Loucy (cell line): ENCODE data around the gene RNF149.

Experiments
- H2AFZ ChIP-seq: fragments of 200-600 bp; sonication (generic); 2 replicates; pipeline ENCODE4 v1.6.0; 2016; ENCODE audit warnings: antibody characterized with exemption, mild to moderate bottlenecking, low read length, moderate library complexity
- H3F3A ChIP-seq: fragments of 200-600 bp; 2 replicates; pipeline ENCODE4 v1.6.0; 2016; ENCODE audit warnings: antibody characterized with exemption, low read depth, mild to moderate bottlenecking
- H3K27me3 ChIP-seq: fragments of 200-600 bp; sonication (generic); 2 replicates; pipeline ENCODE4 v1.6.1; 2014; ENCODE audit warnings: low read length, mild to moderate bottlenecking; ENCODE audit not compliant: insufficient read depth, poor library complexity, severe bottlenecking
- H3K36me3 ChIP-seq: fragments of 200-600 bp; sonication (generic); 2 replicates; pipeline ENCODE4 v1.6.1; 2016; ENCODE audit warnings: low read length; ENCODE audit not compliant: insufficient read depth
- H3K4me1 ChIP-seq: fragments of 200-600 bp; sonication (generic); 2 replicates; pipeline ENCODE4 v1.5.1; 2014; ENCODE audit warnings: low read length, mild to moderate bottlenecking; ENCODE audit not compliant: insufficient read depth, poor library complexity, severe bottlenecking
- H3K4me2 ChIP-seq: fragments of 200-600 bp; sonication (generic); 2 replicates; pipeline ENCODE4 v1.6.0; 2014; ENCODE audit warnings: antibody characterized with exemption, low read length, low read depth, mild to moderate bottlenecking; ENCODE audit not compliant: poor library complexity, severe bottlenecking
- H3K4me3 ChIP-seq: fragments of 200-600 bp; sonication (generic); 2 replicates; pipeline ENCODE4 v1.5.1; 2014; ENCODE audit warnings: low read length, mild to moderate bottlenecking, mixed read lengths; ENCODE audit not compliant: poor library complexity, severe bottlenecking
- H3K79me2 ChIP-seq: fragments of 200-600 bp; sonication (generic); 2 replicates; pipeline ENCODE4 v1.6.1; 2014; ENCODE audit warnings: low read length; ENCODE audit not compliant: insufficient read depth
- H3K9ac ChIP-seq: fragments of 200-600 bp; sonication (generic); 2 replicates; pipeline ENCODE4 v1.6.0; 2014; ENCODE audit warnings: mild to moderate bottlenecking, low read depth, low read length, moderate library complexity; ENCODE audit not compliant: poor library complexity, severe bottlenecking
- H3K9me2 ChIP-seq: fragments of 200-600 bp; sonication (generic); replicated peaks from 2 replicates; pipeline ENCODE4 v1.6.1; 2016; ENCODE audit warnings: low read depth, low read length, mixed read lengths
- H3K9me3 ChIP-seq: fragments of 200-600 bp; sonication (generic); 2 replicates; pipeline ENCODE4 v1.6.1; 2014; ENCODE audit warnings: mild to moderate bottlenecking, antibody characterized with exemption, low read length, low read depth; ENCODE audit not compliant: insufficient read depth
- H4K20me1 ChIP-seq: fragments of 200-600 bp; sonication (generic); 2 replicates; pipeline ENCODE4 v1.6.0; 2014; ENCODE audit warnings: antibody characterized with exemption, low read length, mild to moderate bottlenecking; ENCODE audit not compliant: insufficient read depth, poor library complexity, severe bottlenecking
- EZH2phosphoT487 ChIP-seq: fragments of 200-600 bp; IDR thresholded peaks from 2 replicates; pipeline ENCODE4 v1.6.1; 2018; ENCODE audit warnings: antibody characterized with exemption, mild to moderate bottlenecking, moderate library complexity, borderline replicate concordance
- TF ChIP-seq, protein P1 (sequence below): fragments of 200-600 bp; sonication (generic); conservative IDR thresholded peaks from 2 replicates; pipeline ENCODE4 v1.5.1; 2014; ENCODE audit warnings: mild to moderate bottlenecking, antibody characterized with exemption, low read length

Gene RNF149

DNA sequence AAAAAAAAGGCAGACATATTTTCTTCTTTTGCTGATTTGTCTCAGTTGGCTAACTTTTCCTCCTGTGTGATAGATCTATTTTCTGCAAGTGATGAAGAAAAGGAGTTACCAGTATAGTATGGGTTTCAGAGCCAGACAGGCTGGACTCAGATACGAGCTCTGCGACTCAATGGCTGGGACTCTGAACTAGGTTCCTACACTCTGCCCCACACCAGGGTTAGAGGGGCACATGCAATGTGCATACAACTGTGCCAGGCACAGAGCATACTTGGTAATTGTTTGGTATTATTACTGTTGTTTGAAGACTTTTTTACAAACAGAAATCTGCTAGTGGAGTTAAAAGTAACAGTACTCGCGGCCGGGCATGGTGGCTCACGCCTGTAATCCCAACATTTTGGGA lies 21.8 kb downstream of the RNF149 start:
- no peak overlapping the region for H3K4me3 ChIP-seq
- H3K4me1 ChIP-seq, result no peaks in the 10 kb centered on the region
- H3K9ac ChIP-seq, result no peak overlapping the region
- TF ChIP-seq EZH2phosphoT487, result no peak
- TF ChIP-seq, protein P1, sequence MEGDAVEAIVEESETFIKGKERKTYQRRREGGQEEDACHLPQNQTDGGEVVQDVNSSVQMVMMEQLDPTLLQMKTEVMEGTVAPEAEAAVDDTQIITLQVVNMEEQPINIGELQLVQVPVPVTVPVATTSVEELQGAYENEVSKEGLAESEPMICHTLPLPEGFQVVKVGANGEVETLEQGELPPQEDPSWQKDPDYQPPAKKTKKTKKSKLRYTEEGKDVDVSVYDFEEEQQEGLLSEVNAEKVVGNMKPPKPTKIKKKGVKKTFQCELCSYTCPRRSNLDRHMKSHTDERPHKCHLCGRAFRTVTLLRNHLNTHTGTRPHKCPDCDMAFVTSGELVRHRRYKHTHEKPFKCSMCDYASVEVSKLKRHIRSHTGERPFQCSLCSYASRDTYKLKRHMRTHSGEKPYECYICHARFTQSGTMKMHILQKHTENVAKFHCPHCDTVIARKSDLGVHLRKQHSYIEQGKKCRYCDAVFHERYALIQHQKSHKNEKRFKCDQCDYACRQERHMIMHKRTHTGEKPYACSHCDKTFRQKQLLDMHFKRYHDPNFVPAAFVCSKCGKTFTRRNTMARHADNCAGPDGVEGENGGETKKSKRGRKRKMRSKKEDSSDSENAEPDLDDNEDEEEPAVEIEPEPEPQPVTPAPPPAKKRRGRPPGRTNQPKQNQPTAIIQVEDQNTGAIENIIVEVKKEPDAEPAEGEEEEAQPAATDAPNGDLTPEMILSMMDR, result no peak
- no peaks in the 10 kb centered on the region for H3K79me2 ChIP-seq
- H3K9me3 ChIP-seq, result no peaks in the 10 kb centered on the region
- H3K4me2 ChIP-seq, result no peak overlapping the region
- no peak overlapping the region for H2AFZ ChIP-seq
- H3K27me3 ChIP-seq, result no peaks in the 10 kb centered on the region
- no peaks in the 10 kb centered on the region for H3F3A ChIP-seq
- H3K9me2 ChIP-seq, result no peaks in the 10 kb centered on the region
- H3K36me3 ChIP-seq, result peaks cover 75% of the 10 kb centered on the region
- no peaks in the 10 kb centered on the region for H4K20me1 ChIP-seq

DNA sequence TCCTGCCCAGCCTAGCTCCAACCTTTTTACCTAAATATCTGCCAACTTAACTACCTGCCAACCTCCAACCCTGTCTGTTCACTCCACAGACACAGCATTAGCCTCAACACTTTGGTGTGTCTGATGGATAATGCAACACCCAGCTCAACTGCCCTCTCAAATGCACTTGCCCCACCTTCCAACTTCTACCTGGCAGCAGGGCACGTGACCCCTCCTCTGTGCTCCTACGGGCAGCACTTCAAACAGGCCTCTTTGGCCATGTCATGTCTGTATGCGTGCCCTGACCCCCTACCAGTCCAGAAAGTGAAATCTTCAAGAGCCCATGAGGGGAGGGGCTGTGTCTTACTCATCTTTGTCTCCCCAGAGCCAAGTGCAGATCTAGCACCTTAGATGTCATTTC lies 25.5 kb downstream of the RNF149 start:
- peaks cover 7% of the 10 kb centered on the region for H3K4me1 ChIP-seq
- no peak overlapping the region for H3K4me3 ChIP-seq
- no peaks in the 10 kb centered on the region for H3K9me3 ChIP-seq
- H3K36me3 ChIP-seq, result peaks cover 91% of the 10 kb centered on the region
- 0 out of 2 replicates have a peak, but pooled peaks cover under 1% of the 10 kb centered on the region for H3F3A ChIP-seq
- TF ChIP-seq, protein P1, result no peak
- TF ChIP-seq EZH2phosphoT487, result no peak
- no peak overlapping the region for H2AFZ ChIP-seq
- H3K79me2 ChIP-seq, result no peaks in the 10 kb centered on the region
- H3K9me2 ChIP-seq, result no peaks in the 10 kb centered on the region
- no peak overlapping the region for H3K4me2 ChIP-seq
- no peaks in the 10 kb centered on the region for H3K27me3 ChIP-seq
- no peak overlapping the region for H3K9ac ChIP-seq
- no peaks in the 10 kb centered on the region for H4K20me1 ChIP-seq

DNA sequence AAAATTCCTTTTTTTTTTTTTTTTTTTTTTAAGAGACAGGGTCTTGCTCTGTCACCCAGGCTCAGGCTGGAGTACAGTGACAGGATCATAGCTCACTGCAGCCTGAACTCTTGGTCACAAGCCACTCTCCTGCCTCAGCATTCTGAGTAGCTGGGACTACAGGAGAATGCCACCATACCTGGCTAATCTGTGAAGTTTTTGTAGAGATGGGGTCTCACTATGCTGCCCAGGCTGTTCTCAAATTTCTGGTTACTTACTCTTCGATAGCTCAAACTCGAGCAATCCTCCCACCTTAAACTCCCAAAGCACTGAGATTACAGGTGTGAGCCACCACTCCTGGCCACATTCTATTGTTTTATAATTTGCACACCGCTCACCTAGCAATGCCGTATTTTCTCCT lies 27.0 kb downstream of the RNF149 start:
- Histone ChIP-seq H3K4me2 (no peak overlapping the region), H3K9me2 (no peaks in the 10 kb centered on the region), H4K20me1 (no peaks in the 10 kb centered on the region), H3K9ac (no peak overlapping the region), H3F3A (0 out of 2 replicates have a peak, but pooled peaks cover 3% of the 10 kb centered on the region), H3K79me2 (no peaks in the 10 kb centered on the region), H3K9me3 (no peaks in the 10 kb centered on the region), H3K36me3 (peaks cover 79% of the 10 kb centered on the region), H3K4me1 (peaks cover 8% of the 10 kb centered on the region), H3K4me3 (no peak overlapping the region), H3K27me3 (no peaks in the 10 kb centered on the region), H2AFZ (no peak overlapping the region)
- TF ChIP-seq, protein P1, result no peak
- no peak for TF ChIP-seq EZH2phosphoT487
